ENCODE results near the gene EPS8L2.

The EPS8L2 gene

DNA sequence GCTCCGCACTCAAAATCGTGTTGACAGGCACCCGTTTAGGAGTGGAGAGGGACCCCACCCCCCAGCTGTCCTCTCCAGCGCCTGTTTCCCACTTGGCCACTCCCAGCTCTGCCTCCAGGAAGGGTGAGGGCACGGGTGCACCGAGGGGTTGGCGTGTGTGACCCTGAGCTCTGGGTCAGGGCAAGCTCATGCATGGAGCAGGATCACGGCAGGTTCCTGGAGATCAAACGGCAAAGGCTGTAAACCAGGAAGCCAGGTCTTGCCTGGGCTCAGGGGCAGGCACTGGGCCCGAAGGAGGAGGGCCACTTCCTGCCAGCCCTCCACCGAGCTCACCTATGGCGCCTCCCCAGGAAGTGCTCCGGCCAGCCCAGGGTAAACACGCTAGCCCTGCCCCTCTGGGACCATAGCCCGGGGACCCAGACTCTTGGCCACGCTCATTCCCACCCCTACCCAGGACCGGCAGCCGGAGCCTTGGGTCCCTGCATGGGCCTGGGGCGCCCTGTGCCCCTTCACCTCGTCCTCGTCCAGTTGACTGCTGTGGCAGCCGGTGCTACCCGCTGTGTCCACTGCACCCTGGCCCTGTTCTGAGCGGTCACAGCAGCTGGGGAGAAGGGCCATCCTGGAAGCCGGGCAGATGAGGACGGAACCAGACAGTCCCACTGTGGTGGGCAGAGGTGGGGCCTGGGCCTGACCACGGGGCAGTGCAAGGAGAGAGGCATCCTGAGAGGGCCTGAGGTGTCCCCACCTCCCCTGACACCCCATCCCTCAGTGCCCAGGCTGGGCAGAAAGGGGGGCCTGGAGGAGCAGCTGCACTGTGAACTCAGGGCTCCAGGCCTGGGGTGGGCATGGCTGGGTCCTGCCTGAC is 1.0 kb upstream of the EPS8L2 start:
- no peak for DNase-seq

DNA sequence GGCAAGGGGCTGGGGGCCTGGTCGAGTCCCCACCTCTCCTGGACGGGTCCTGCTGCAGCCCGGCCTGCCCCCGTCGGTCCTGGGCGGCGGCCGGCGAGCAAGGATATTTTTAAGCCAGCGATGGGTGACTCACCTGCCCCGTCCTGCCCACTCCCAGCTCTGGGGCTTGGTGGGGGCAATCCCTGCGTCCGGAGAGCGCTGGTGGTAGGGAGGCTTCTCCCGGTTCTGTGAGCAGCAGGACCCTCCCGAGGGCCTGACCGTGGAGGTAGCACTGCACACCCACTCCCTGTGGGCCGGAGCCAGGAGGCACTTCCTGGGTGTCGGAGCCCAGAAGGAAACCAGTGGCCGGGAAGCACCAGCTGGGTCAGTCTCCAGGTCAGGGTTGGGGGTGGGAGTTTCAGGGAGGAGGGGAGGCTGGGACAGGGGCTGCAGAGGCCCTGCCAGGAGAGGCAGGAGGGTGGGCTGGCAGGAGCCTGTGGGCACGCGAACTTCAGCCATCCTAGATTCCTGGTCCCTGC is 467 bp downstream of the EPS8L2 start:
- no peak for DNase-seq

DNA sequence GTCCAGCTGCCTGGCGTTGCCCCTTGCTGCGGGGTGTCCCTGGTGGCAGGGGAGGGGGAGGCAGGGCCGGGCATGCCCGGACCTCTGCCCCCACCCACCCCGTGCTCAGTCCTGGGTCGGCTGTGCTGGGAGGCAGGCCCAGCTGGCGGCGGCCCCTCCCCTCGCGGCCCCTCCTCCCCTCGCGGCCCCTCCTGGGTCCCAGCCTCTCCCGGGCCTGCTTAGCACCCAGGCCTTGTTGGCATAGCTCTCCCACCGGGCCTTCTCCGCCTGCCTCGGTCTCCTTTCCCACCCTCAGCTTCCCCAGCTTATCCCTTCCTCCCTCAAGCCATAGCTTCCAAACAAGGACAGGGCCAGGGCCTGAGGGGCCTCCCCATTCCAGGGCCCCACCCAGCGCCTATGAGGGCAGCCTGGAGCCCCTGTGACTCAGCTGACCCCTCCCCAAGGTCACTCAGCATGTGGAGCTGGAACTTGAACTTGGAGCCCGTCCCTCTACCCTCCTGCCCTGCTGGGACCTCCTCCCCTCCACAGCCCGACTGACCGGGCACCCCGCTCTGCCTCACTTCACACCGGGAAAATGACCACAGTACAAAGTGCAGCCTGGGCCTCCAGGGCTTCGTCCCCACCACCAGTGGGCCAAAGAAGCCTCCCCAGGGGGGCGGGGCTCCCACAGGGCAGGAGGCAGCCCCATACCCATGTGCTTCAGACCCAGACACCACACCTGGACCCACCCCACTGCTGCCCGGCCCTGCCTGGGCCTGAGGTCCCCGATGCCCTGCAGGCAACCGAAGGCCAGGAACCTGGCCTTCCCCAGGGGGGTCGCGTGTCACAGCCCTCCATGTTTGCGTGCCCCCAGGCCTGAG is 1.2 kb downstream of the EPS8L2 start:
- no peak for DNase-seq

DNA sequence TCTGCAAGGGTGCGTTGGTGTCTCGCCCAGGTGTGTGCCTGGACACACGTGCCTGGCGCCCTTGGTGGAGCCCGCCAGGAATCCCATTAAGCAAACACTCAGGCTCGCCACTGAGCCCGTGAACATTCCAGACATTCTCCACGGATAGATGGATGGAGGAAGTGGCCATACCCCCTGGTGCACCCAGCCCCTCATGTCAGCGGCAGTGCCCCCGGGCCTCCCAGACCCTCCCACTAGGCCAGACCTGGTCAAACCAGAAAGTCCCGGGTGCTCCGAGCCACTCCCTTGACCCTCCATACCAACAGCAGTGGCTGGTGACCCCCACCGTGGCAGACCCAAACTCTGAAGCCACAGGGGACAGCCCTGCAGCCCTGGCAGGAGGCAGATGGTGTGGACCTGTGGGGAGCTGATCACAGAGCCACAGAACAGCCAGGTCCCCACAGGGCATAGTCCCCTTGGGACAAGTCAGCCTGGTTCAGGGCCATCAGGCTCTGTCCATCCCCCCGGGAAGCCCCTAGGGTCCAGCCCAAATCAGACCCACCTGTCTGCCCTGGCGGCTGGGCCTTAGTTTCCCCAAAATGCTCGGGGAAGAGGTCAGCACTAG is 1.9 kb downstream of the EPS8L2 start:
- DNase-seq = no peak

DNA sequence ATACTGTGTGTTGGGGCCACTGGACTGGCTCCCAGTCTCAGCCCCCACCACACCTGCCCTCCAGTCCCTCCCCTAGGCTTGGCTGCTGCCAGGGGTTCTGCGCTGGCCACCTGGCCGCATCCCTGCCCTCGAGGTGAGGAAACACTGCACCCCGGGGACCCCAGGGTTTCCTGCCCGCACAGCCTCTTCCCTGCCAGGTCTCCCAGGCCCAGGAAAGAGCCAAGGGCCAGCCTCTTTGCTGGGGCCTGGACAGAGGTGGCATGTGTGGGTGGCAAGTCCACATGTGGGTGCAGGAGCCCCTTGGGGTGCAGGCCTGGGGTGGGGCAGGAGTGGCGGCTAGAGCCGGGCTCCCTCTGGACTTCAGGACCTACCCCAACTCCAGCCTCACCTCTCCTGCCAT is 2.5 kb downstream of the EPS8L2 start:
- DNase-seq = no peak

DNA sequence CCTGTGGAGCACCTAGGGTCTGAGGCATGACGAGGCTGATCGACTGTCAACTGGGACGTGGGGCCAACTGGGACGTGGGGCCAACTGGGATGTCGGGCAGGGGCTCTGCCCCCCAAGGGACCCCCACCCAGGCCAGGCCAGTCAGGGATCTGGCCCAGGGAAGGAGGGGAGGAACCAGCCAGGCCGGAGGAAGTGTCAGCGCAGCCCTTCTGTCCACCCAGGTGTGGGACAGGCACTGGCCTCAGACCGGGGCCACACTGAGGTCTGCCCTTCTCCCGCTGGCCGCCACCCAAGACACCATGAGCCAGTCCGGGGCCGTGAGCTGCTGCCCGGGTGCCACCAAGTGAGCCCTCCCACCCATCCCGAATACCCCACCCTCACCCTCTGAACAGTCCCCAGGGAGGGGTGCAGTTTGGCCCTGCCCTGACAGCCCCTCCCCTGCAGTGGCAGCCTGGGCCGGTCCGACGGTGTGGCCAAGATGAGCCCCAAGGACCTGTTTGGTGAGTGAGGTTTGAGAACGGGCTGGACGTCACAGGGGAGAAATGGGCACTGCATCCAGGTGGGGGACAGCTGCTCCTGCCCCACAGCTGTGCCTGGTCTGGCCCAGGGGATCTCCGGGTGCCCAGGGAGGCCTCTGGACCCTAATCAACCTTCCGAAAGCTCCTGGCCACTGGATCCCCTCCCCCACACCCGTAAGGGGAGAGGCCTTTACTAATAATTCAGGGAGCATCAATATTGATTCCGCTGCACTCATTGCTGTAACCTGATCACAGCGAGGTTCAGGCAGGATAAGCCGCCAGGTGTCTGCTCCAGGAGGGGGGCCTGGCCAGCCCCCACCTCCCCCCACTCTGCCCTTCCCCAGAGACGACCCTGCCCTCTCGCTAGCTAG is 3.3 kb downstream of the EPS8L2 start:
- no peak for DNase-seq

DNA sequence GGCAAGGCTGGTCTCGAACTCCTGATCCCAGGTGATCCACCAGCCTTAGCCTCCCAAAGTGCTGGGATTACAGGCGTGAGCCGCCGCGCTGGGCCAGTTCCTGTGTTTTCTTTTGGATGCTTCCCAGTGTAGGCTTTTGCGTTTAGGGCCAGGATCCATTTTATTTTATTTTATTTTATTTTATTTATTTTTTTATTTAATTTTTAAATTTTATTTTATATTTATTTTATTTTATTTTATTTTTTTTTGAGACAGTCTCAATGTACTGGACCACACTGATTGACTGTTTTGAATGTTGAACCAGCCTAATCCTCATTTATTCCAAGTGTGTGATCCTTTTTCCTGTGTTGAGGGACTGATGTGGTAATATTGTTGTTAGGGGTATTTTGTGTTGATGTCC is 8.4 kb downstream of the EPS8L2 start:
- no peak for DNase-seq

DNA sequence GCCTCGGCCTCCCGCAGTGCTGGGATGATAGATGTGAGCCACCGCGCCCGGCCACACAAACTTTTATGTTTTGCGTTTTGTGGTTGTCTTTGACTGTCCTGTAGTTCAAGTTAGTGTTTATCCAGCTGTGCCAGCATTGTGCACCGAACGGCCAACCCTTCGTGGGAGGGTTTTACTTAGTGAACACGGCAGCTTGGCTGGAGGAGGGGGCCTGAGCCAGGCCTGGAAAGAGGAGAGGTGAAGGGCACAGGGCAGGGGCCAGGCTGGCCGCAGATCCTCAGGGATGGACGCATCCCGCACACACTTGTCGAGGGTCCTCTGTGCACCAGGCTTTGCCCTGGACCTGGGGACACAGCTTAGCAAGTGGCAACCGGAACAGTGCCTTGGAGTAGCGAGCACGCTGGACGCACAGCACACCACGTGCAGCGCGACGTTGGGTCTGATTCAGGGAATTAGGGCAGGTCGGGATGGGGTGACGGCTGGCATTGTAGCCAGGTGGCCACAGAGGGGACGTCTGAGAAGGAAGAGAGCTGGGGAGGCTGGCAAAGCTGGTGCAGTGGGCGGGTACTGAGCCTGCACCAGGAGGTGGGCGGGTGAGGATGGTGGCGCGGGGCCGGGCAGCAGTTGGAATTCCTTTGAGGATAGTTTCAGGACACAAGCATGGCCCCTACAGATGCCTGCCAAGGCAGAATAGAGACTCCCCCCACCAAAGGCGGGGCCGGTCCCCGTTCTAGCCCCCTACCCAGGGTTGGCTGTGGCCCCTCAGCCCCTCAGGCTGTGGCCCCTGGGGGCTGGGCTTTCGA is 13.4 kb downstream of the EPS8L2 start:
- DNase-seq = no peak

DNA sequence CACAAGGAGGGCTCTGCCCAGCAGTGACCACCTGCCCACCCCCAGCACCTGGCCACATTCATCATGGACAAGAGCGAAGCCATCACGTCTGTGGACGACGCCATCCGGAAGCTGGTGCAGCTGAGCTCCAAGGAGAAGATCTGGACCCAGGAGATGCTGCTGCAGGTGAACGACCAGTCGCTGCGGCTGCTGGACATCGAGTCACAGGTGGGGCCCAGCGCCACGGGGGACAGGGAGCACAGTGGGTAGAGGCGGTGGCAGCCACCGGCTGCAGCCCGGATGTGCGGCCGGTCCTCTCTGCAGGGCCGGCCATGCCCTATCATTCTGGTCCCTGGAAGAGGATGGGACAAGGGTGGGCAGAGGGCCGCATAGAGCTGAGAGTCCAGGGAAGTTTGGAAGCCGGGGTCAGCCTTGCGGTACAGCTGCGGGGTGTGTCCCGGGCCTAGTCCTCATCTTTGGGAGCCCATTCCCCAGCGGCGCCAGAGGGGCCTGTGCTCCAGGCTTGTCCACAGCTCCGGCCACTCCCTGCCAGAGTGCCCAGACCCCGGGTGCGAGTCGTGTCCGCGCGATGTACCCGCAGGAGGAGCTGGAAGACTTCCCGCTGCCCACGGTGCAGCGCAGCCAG is 14.1 kb downstream of the EPS8L2 start:
- DNase-seq = no peak

DNA sequence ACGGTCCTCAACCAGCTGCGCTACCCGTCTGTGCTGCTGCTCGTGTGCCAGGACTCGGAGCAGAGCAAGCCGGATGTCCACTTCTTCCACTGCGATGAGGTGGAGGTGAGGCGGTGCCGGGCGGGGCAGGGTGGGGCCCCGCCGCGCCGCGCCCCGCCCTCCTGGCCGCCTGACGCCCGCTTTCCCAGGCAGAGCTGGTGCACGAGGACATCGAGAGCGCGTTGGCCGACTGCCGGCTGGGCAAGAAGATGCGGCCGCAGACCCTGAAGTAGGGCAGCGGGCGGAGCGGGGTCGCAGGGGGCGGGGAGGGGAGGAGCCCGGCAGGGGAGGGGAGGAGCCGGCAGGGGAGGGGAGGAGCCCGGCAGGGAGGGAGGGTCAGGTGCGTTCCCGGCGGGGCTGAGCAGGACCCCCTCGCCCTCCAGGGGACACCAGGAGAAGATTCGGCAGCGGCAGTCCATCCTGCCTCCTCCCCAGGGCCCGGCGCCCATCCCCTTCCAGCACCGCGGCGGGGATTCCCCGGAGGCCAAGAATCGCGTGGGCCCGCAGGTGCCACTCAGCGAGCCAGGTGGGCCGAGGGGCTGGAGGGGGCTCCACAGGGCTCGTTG is 14.7 kb downstream of the EPS8L2 start:
- DNase-seq = no peak

DNA sequence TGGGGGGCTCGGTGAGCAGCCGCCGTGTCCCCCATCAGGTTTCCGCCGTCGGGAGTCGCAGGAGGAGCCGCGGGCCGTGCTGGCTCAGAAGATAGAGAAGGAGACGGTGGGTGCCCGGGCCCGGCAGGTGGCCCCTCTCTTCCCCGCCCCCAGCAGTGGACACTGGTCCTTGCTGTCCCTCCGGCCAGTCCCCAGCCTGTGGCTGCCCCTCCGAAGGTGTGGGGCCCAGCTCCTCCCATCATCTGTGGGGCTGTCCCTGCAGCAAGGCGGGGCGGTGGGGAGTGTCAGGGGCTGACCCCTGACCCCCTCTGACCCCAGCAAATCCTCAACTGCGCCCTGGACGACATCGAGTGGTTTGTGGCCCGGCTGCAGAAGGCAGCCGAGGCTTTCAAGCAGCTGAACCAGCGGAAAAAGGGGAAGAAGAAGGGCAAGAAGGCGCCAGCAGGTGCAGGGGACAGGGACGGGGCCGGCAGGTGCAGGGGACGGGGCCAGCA is 15.3 kb downstream of the EPS8L2 start:
- DNase-seq = no peak

DNA sequence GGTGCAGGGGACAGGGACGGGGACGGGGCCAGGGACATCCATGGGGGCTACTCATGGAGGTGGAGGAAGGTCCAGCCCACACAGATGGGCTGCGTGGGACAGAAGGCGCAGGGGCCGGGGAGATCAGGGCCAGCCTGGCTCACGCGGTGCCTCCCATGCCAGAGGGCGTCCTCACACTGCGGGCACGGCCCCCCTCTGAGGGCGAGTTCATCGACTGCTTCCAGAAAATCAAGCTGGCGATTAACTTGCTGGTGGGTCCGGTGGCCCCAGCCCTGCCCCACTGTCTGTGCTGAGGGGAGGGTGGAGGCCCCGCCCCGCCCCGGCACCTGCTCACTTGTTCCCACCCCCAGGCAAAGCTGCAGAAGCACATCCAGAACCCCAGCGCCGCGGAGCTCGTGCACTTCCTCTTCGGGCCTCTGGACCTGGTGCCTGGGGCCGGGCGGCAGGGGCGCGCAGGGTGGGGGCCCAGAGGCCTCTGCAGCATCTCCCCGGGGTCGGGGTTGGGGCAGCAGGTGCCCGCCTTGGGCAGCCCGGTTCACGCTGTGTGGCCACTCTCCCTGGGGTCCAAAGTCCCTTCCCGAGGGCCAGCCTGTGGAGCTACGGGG is 15.8 kb downstream of the EPS8L2 start:
- DNase-seq = peak; percentile 36

DNA sequence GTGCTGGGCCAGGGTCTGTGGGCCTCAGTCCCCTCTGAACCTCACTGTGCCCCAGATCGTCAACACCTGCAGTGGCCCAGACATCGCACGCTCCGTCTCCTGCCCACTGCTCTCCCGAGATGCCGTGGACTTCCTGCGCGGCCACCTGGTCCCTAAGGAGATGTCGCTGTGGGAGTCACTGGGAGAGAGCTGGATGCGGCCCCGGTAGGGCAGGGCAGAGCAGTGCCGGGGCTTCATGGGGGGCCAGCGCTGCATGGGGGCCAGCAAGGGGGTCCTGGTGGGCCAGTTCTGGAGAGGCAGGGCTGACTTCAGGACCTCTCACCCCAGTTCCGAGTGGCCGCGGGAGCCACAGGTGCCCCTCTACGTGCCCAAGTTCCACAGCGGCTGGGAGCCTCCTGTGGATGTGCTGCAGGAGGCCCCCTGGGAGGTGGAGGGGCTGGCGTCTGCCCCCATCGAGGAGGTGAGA is 16.3 kb downstream of the EPS8L2 start:
- DNase-seq = no peak

DNA sequence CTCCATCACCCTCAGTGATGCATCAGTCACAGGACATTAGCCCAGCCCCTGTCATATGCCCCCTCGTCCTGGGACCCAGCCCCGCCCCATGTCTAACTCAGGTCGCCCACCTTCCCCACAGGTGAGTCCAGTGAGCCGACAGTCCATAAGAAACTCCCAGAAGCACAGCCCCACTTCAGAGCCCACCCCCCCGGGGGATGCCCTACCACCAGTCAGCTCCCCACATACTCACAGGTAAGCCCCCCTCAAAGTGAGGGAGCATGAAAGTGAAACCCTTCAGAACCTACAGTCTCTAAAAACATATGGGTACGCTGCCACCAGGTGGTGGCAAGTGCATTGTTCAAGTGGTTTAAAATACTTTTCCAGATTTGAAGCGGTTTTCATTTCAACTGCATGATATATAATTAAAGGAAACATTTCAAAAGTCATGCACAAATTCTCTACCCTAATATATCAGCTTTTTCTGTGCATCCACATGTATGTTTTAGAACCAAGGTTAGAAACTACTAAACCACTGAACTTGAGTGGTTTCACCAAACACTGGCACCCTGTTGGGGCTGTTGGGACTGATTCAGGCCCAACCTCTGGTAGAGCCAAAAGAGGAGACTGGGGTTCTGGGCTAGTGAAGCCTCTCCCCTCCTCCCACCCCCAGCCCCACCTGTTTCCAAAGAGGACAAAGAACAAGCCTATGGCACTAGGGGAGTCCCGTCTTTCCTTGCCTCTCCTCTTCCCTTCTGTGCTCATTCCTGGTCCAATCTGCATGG is 17.3 kb downstream of the EPS8L2 start:
- peak; percentile 62 for DNase-seq

DNA sequence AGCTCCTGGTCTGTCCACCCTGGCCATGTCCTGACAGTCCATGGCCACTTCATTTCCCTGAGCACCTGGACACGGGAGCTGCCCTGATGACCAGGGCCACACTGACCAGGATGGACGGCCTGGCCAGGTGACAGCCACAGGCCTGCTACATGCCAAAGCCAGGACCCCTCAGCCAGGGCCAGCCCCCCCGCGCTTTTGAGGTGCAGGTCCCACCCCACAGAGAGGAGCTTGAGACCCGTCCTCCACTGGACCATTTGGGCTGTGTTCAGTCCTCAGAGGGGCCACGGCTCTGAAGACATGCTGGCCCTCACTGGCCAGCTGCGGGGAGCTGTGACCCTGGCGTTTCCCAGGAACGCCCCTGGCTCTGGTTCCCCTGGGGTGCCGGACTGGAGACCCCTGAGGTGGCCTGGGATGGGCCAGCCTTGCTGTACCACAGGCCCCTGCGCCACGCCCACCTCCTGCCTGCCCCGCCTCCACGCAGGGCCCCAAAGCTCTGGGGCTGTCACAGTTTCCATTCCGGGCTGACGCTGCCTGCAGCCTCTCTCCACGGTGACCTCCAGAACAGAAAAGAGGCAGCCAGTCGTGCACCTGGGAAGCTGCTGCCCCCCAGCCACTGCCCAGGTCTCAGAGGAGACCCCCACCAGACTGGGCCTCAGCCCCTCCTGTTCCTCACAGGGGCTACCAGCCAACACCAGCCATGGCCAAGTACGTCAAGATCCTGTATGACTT is 18.2 kb downstream of the EPS8L2 start:
- DNase-seq = no peak

DNA sequence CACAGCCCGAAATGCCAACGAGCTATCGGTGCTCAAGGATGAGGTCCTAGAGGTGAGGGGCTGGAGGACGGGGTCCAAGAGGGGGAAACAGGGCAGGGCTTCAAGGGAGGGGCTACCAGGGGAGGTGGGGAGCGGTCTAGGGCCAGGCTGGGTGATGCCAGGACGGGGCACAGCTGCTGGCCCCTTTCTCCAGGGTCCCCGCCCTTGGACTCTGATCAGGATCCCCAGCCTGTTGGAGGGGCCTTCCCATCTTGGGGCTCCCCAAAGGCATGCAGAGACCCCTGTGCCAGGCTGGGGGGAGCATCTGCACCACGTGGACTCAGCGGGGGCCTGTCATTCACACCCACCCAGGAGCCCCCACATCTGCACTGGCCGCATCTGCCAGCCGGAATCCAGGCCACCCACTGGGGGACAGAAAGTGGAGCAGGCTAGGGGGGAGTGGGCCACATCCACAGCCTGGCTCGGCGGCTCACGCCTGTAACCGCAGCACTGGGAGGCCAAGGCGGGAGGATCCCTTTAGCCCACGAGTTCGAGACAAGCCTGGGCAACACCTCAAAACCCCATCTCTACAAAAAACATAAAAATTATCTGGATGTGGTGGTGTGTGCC is 18.9 kb downstream of the EPS8L2 start:
- no peak for DNase-seq

DNA sequence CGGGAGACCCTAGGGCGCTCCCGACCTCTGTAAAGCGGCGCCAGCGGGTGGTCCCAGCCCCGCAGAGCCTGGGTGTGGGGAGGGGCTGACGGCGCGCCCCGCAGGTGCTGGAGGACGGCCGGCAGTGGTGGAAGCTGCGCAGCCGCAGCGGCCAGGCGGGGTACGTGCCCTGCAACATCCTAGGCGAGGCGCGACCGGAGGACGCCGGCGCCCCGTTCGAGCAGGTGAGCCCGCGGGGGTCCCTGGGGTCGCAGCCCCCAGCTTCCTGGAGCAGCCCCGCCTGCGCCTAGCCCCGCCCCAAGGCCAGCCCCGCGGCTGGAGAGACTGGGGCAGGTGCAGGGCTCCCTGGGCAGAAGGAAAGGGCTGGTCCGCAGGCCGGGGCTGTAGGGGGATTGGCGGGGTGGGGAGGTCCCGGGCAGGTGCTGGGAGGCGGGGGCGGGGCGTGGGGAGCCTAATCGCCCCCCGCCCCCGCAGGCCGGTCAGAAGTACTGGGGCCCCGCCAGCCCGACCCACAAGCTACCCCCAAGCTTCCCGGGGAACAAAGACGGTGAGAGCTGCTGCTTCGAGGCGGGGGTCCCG is 19.7 kb downstream of the EPS8L2 start:
- DNase-seq = no peak

Measured in activated CD4-positive, alpha-beta T cell treated with anti-CD3 and anti-CD28 coated beads, Interleukin-10, Interleukin-2, amounts not matched to agents 100 ng/mL and 50 ng/mL, durations not matched to agents 16 hours and 8 hours (primary cell).